Activated CD8-positive, alpha-beta memory T cell treated with anti-CD3 and anti-CD28 coated beads for 48 hours (primary cell): Measurements from ENCODE around the gene PGF.

Source experiments
- DNase-seq, 3 experiments: peaks; one replicate each; pipeline ENCODE4 v3.0.0-alpha.2; 2020; ENCODE audit warnings: low read depth in 2 of 3, low spot score in 2 of 3

PGF gene

DNA sequence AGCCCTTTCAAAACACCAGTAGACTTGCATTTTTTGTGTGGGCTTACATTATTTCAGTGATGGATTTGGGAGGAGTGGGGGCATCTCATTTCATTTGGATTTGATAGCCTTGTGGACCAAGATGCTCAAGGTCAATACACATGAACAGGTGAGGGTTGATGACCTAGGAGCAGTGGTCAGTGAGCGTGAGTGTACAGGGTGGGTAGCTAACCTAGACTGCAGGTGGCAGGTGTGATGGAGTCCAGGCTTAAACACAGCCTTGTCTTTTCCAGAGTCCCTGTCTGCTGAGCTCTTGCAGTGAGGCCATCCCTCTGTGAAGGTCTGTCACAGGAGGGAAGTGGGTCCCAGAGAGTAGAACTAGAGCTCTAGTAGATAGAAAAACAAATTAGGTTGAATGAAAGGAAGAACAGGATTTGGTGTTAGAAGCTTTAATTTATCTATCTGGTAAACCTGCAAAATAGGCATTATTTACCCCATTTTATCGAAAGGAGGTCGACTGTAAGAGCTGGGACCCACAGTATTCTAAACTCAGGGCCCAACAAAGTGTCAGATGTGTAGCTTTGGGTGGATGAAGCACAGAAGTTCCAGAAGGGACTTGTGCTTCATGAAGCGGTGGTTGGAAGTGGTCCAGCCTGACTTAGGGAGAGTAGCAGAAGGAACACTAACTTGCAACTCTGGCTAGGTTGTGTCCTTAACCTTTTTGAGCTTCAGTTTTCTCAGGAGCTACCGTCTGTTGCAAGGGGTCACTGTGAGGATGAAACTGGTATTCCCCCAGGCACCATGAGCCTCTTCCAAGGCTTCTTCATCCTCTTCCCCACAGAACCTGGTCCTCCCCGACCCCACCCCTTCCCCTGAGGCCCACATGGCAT is 50.5 kb downstream of the PGF start:
- no peak for DNase-seq

DNA sequence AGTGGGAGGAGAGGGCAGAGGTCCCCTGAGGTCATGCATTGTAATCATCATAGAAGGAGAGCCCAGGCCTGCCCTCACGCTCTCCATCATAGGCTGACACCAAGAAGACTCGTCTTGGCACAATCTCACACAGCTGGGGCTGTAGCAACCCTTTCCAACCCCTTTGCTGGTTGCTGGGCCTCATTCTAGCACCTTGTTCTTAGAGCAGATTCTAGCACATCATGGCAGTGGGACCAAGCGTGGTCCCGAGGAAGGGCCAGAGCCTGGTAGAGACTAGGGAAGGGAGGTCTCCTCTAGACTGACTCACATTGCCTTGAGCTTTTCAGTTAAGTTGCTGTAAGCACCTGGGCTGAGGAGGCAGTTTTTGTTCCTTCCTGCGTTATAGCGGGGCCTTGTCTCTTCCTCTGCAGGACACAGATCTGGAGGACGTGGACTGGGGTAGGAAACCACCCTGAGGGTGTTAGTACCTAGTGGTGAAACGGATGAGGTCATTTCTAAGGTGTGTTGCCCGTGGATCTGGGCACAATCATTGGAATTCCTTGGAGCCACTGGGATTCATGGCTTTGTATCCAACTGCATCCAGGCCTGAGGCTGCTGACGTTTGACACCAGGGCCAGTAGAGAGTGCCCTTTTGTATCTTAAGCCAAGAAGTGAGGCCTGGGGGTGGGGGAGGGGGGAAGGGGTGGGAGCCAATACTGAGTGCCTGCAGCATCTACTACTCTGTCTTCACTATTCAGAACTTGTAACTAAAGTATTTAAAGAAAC is 52.3 kb downstream of the PGF start:
- no peak for DNase-seq

DNA sequence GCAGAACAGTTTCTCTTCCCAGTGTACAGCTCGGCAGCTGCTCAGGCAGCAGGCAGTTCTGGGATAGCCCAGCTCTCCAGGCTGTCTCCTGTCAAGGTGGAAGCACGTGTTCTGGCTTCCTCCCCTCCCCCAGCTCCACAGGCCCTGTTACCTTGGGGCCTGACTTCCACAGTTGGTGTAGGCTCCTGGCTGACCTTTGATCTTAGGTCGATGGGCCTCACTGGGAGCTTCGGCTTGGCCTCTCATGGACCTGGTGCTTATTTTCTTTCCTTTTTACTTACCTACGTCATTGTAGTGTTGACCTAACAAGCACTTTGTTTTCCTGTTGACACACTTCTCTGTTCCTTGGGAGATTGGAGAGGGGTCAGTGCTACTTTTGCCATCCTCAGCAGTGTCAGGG is 56.7 kb downstream of the PGF start:
- DNase-seq = no peak

DNA sequence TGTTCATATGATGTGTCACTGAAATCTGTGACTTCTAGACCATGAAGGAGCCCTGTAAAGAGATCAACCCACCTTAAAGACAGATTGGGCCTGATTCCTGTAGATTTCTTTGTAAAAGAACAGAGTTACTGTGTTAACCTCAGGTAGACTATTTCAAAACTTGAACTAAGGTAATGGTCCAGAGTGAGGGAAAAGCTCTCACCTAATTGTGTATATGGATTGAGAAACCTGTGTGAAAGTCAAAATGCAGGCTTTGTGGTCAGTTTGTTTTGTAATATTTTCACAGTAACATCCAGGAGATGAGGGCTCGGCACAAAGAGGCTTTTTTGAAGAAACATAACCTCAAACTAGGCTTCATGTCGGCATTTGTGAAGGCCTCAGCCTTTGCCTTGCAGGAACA is 57.3 kb downstream of the PGF start:
- no peak for DNase-seq

DNA sequence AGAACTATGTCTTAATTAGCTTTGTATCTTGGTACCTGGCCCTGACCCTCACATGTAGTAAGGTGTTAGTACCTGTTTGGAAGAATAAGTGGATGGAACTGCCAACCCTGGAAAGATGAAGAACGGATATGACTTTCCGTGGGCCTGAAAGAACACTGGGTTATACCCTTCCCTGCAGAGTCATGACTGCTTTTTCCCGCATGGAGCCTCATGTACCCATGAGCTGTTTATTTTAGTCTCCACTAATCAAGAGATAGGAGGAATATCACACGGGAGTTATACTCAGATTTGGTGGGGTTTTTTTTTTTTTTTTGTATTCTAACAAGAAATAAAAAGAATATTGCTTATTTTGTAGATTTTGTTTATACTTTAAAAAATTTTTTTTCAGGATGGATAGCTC is 57.8 kb downstream of the PGF start:
- no peak for DNase-seq

DNA sequence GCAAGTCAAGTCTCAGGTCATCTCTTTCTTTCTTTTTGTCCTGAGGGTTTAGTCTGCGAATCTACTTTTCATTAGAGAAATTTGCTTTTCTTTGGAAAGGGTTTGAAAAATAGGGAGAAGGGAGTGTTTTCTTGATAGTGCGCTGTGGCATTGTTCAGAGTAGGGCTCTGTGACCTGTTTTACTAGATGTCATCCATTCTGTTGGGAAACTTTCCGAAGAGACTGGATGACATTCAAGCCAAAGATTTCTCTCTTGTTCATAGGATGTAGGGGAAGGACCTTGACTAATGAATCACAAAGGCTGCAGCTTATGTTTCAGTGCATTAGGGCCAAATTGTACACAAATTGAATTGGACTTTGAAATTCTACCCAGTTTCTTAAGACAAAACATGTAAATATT is 59.0 kb downstream of the PGF start:
- no peak for DNase-seq

DNA sequence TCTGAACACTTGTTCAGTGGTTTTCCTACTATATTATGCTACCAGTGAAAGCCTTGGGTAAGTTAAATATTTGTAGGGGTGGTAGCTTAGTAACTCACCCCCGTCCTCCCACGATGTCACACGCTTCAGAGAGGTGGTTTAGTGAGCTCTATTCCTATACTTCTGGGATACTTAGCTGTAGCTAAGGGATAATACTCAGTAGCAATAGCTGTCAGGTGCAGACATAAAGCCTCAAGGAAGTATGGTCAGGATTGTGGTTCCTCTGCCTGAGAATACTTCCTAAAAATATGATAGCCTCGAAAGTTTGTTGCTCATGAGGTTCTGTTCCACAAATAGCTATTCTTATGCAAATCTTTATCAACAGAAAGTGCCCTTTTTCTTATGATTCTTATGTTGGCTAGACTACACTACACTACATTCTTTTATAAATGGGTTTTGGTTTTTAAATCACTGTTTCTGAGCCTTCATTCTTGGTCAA is 61.7 kb downstream of the PGF start:
- no peak for DNase-seq

DNA sequence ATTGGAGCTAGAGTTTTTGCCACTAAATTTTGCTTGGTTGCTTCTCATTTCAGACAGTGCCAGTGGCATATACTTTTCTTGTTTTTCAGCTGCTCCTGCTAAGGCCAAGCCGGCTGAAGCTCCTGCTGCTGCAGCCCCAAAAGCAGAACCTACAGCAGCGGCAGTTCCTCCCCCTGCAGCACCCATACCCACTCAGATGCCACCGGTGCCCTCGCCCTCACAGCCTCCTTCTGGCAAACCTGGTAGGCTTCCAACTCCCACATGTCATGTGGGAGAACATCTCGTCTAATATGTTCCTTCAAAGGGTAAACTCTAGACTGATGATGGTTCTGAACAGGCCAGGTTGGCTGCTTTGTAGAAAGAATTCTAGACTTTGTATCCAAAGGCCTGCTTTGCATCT is 62.7 kb downstream of the PGF start:
- DNase-seq = no peak

DNA sequence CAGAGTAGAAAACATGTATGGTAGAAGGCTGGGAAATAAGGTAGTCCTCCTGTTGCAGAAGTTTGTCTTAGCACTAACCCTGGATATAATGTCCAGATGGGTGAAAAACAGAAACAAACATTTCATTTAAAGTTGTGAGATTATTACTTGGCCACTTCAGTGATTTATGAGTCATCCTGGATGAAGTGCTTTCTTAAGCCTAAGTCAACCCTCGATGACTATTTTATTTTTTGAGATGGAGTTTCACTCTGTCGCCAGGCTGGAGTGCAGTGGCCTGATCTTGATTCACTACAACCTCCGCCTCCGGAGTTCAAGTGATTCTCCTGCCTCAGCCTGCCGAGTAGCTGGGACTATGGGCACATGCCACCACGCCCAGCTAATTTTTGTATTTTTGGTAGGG is 63.5 kb downstream of the PGF start:
- no peak for DNase-seq
